Liver (tissue), 3 donors: ENCODE results near the gene ECI1.

ENCODE experiments used
- EGR1 ChIP-seq, 2 donors: IDR thresholded peaks; 2 replicates each; pipeline ENCODE4 v1.6.1; 2016 to 2018; ENCODE audit warnings: antibody characterized with exemption in 2 of 2, low read depth in 2 of 2
- FOXA1 ChIP-seq: IDR thresholded peaks from 2 replicates; pipeline ENCODE4 v1.6.1; 2016; ENCODE audit warnings: antibody characterized with exemption
- TF ChIP-seq, protein P1 (sequence below): fragments of 150-350 bp; IDR thresholded peaks from 2 replicates; pipeline ENCODE4 v1.5.1; 2017; ENCODE audit warnings: improper control_type of control experiment, low read depth, low read length; ENCODE audit not compliant: missing input control
- donor health status: healthy.
- donor health status: healthy.

DNA sequence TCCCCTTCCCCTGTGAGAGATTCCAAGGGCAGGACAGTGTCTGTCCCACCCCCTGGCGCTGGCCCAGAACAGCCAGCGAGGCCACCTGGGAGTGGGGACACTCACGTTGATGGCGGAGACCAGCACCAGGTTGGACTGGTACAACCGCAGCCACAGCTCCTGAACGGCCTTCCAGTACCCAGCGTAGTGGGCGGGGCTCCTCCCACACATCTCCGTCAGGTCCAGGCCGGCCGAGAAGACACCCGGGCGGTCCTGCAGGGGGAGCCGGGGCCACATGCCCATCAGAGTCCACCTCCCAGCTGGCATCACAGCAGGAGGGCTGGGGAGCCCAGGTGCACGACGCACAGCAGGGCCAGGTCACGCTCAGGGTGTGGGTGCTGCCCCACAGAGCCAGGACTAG, 7.1 kb downstream of the ECI1 start:
- TF ChIP-seq FOXA1 (no peak), EGR1 (IDR thresholded peaks at IDR 0.05; ENCODE audit: low read depth in 2 of 2) (no peak)
- TF ChIP-seq, protein P1, sequence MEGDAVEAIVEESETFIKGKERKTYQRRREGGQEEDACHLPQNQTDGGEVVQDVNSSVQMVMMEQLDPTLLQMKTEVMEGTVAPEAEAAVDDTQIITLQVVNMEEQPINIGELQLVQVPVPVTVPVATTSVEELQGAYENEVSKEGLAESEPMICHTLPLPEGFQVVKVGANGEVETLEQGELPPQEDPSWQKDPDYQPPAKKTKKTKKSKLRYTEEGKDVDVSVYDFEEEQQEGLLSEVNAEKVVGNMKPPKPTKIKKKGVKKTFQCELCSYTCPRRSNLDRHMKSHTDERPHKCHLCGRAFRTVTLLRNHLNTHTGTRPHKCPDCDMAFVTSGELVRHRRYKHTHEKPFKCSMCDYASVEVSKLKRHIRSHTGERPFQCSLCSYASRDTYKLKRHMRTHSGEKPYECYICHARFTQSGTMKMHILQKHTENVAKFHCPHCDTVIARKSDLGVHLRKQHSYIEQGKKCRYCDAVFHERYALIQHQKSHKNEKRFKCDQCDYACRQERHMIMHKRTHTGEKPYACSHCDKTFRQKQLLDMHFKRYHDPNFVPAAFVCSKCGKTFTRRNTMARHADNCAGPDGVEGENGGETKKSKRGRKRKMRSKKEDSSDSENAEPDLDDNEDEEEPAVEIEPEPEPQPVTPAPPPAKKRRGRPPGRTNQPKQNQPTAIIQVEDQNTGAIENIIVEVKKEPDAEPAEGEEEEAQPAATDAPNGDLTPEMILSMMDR: no peak
